Measurements from ENCODE around the gene OR51A7. TPM values are rescaled to one million over a fixed set of nuclear protein-coding genes. Genes with fewer than 3 reads are reported as not detected.
A peak's percentile ranks its signal among the peaks of the same experiment; 100 is the strongest.

The OR51A7 gene
- total RNA-seq, 1 experiment from 2014 or later = not detected

DNA sequence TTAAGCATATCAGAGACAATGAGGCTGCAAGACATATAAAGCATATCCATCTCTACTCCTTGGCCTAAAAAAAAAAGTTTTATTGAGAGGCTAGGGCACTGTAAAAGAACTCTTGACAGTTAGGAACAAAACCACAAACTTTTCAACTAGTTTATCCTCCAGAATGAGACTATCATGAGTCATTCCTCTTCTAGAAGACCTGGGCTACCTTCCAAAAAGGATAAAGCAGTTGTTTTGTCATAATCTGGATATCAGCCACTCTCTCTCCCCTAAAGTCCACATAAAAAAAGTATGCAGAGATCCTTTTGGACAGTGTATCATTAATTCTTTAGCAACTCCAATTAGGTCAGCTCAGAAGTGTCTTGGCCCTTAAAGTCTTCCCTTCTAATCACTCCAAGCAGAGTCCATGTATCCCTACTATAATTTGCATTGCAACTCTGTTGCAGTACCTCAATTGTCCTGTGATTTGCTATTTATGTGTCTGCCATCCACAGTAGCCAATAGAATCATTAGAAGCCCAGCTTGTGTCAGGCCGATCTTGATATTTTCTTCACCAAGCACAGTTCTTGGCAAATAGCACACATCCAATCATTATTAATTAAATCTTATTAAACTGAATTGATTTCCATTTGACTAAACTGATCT is 11.5 kb upstream of the OR51A7 start:
- peak; percentile 85 for DNase-seq (ENCODE audit: unreplicated experiment)
- ChIA-PET CTCF (interaction anchor here (1.3 kb wide), 1 partner anchor 353 kb away, joined by 3 read pairs; no protein-coding TSS in a partner anchor), POLR2A (no interaction called here)
- TF ChIP-seq, protein P1, sequence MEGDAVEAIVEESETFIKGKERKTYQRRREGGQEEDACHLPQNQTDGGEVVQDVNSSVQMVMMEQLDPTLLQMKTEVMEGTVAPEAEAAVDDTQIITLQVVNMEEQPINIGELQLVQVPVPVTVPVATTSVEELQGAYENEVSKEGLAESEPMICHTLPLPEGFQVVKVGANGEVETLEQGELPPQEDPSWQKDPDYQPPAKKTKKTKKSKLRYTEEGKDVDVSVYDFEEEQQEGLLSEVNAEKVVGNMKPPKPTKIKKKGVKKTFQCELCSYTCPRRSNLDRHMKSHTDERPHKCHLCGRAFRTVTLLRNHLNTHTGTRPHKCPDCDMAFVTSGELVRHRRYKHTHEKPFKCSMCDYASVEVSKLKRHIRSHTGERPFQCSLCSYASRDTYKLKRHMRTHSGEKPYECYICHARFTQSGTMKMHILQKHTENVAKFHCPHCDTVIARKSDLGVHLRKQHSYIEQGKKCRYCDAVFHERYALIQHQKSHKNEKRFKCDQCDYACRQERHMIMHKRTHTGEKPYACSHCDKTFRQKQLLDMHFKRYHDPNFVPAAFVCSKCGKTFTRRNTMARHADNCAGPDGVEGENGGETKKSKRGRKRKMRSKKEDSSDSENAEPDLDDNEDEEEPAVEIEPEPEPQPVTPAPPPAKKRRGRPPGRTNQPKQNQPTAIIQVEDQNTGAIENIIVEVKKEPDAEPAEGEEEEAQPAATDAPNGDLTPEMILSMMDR (IDR thresholded peaks at IDR 0.05; ENCODE audit: unreplicated experiment) = peak; percentile 24
- peaks cover 5% of the 10 kb centered on the region for H3K4me1 Mint-ChIP-seq (ENCODE audit: insufficient read depth, unreplicated experiment)
- H3K9me3 Mint-ChIP-seq (ENCODE audit: unreplicated experiment) = peaks cover 8% of the 10 kb centered on the region
- BruUV-seq (replicated peaks) = no TSS peak
- H3K4me3 Mint-ChIP-seq (ENCODE audit: unreplicated experiment) = no peak overlapping the region
- no peak overlapping the region for H3K27ac Mint-ChIP-seq (ENCODE audit: low read depth, unreplicated experiment)
- peaks cover 28% of the 10 kb centered on the region for H3K27me3 Mint-ChIP-seq (ENCODE audit: insufficient read depth, unreplicated experiment)
- intact Hi-C loops (cut with micrococcal nuclease) = no loop called here
- peaks cover 6% of the 10 kb centered on the region for H3K36me3 Mint-ChIP-seq (ENCODE audit: insufficient read depth, unreplicated experiment)

DNA sequence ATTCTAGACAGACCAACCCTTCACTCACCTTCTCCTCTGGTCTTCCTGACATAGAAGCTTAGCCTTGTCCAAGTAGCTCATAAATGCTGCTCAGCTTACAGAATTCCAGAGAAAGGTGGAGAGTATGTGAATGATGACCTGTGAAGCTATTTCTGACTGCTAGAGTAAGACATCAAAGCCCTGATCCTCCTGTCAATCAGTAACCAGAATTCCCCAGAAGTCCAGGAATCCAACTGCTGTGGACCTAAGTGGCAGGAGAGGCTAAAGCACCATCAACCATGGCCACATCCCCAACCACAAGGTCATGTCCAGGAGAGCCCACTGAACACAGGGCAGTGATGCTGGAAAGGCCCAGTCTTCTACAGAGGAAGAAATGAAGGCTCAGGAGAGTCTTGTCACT is 13.0 kb downstream of the OR51A7 start:
- intact Hi-C loops (cut with micrococcal nuclease) = no loop called here
- Mint-ChIP-seq H3K9me3 (ENCODE audit: unreplicated experiment) (no peaks in the 10 kb centered on the region), H3K27ac (ENCODE audit: low read depth, unreplicated experiment) (no peak overlapping the region), H3K27me3 (ENCODE audit: insufficient read depth, unreplicated experiment) (peaks cover 31% of the 10 kb centered on the region), H3K4me1 (ENCODE audit: insufficient read depth, unreplicated experiment) (no peaks in the 10 kb centered on the region), H3K36me3 (ENCODE audit: insufficient read depth, unreplicated experiment) (no peaks in the 10 kb centered on the region), H3K4me3 (ENCODE audit: unreplicated experiment) (no peak overlapping the region)
- TF ChIP-seq, protein P1 (IDR thresholded peaks at IDR 0.05; ENCODE audit: unreplicated experiment) = no peak
- no TSS peak for BruUV-seq (replicated peaks)
- no peak for DNase-seq (ENCODE audit: unreplicated experiment)
- ChIA-PET POLR2A (no interaction called here), CTCF (interaction anchor here (0.7 kb wide), 1 partner anchor 502 kb away, joined by 3 read pairs; no protein-coding TSS in a partner anchor)

DNA sequence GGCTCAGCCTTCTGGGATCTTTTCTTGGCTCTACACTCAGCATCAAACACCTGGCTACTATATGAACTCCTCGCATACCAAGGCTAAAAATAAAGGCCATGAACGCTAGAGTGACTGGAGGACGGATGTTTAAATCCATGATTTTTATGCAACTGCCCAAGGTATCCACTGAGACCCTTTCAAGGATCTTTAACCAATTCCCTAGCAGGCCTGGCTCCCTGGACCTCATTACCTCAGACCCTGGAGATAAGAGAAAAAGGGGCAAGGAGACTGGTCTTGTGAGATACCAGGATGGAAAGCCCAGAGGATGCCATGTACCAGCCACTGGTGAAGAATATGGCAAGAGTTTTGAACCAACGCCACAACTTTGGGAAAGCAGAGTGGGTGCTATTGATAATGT is 15.7 kb downstream of the OR51A7 start, which contains the start of gene OR51G2:
TSS of gene OR51G2 (minus strand) at position 101 of the 400 bp plus-strand sequence. CDS start 3,687 bp downstream, outside the sequence.
- ChIA-PET CTCF (no interaction called here), POLR2A (no interaction called here)
- intact Hi-C loops (cut with micrococcal nuclease) = no loop called here
- no peak within 1 kb of the TSS for H3K4me3 Mint-ChIP-seq (ENCODE audit: unreplicated experiment)
- TF ChIP-seq, protein P1 (IDR thresholded peaks at IDR 0.05; ENCODE audit: unreplicated experiment) = no peak
- DNase-seq (ENCODE audit: unreplicated experiment) = no peak
- H3K27me3 Mint-ChIP-seq (ENCODE audit: insufficient read depth, unreplicated experiment) = peaks cover 15% of the 10 kb centered on the region
- H3K9me3 Mint-ChIP-seq (ENCODE audit: unreplicated experiment) = no peaks in the 10 kb centered on the region
- H3K36me3 Mint-ChIP-seq (ENCODE audit: insufficient read depth, unreplicated experiment) = no peaks in the 10 kb centered on the region
- no peak within 1 kb of the TSS for H3K27ac Mint-ChIP-seq (ENCODE audit: low read depth, unreplicated experiment)
- no peaks in the 10 kb centered on the region for H3K4me1 Mint-ChIP-seq (ENCODE audit: insufficient read depth, unreplicated experiment)
- no TSS peak for BruUV-seq (replicated peaks)

DNA sequence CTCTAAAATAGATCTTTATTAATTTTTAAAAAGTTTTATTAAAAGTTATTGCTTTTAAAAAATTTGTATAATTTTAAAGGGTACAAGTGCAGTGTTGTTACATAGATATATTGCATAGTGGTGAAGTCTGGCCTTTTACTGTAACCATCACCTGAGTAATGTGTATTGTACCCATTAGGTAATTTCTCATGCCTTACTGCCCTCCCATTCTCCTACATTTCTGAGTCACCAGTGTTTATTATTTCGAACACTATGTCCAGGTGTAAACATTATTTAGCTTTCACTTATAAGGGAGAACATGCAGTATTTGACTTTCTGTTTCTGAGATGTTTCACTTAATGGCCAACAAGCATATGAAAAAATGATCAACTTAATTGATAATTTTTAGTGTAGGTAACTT is 18.2 kb downstream of the OR51A7 start:
- intact Hi-C loops (cut with micrococcal nuclease) = no loop called here
- peaks cover 22% of the 10 kb centered on the region for H3K27me3 Mint-ChIP-seq (ENCODE audit: insufficient read depth, unreplicated experiment)
- ChIA-PET CTCF (no interaction called here), POLR2A (no interaction called here)
- no peaks in the 10 kb centered on the region for H3K4me1 Mint-ChIP-seq (ENCODE audit: insufficient read depth, unreplicated experiment)
- no peaks in the 10 kb centered on the region for H3K9me3 Mint-ChIP-seq (ENCODE audit: unreplicated experiment)
- no peak overlapping the region for H3K4me3 Mint-ChIP-seq (ENCODE audit: unreplicated experiment)
- no TSS peak for BruUV-seq (replicated peaks)
- H3K27ac Mint-ChIP-seq (ENCODE audit: low read depth, unreplicated experiment) = no peak overlapping the region
- DNase-seq (ENCODE audit: unreplicated experiment) = peak; percentile 29
- TF ChIP-seq, protein P1 (IDR thresholded peaks at IDR 0.05; ENCODE audit: unreplicated experiment) = no peak
- H3K36me3 Mint-ChIP-seq (ENCODE audit: insufficient read depth, unreplicated experiment) = no peaks in the 10 kb centered on the region

Measured in MCF 10A (cell line).